K562 (cell line): ENCODE data around the gene VGF. TPM values are rescaled to one million over a fixed set of nuclear protein-coding genes. Genes with fewer than 3 reads are reported as not detected.
A peak's percentile ranks its signal among the peaks of the same experiment; 100 is the strongest.

Source experiments
- ATAC-seq: fragments of 200-7000 bp; cut with Tn5 transposase; 3 replicates; pipeline ENCODE4 v1.9.1; 2020; ENCODE audit warnings: moderate library complexity
- BruUV-seq: library from RNA; stranded (reverse); fragments of 400-500 nt; replicated peaks from 2 replicates; lab custom pipeline; 2021; lab: Mats Ljungman, UMichigan
- CTCF ChIA-PET: fragments of 300-600 bp; formaldehyde crosslinking; extraction: SDS; loops from one replicate; lab custom pipeline; 2021; ENCODE audit warnings: low intra/inter-chr PET ratio; lab: Yijun Ruan, JAX
- POLR2A ChIA-PET: fragments of 300-600, 350-650 bp; sonication (Branson Sonifier 250); formaldehyde crosslinking; extraction: SDS; loops from one replicate; lab custom pipeline; 2021; ENCODE audit warnings: antibody characterized with exemption, inconsistent platforms; lab: Yijun Ruan, JAX
- DNase-seq, 4 experiments: peaks; one replicate each; pipeline versions ENCODE4 v3.0.0 to v3.0.0-alpha.2; 2011 to 2018; ENCODE audit warnings: low spot score in 3 of 4, mixed read lengths in 3 of 4; ENCODE audit errors: extremely low read depth in 1 of 4
- FAIRE-seq: peaks from 2 replicates; lab custom pipeline; 2011; peaks lifted over from hg19 to GRCh38; lab: Jason Lieb, UNC
- H2AFZ ChIP-seq: 2 replicates; pipeline ENCODE4 v1.6.0; 2011; ENCODE audit warnings: low read depth, low read length, control low read depth, inconsistent platforms
- H3K27ac ChIP-seq: fragments of 200-600 bp; 3 replicates; pipeline ENCODE4 v1.8.0; 2011; ENCODE audit warnings: low read depth, mild to moderate bottlenecking, control low read depth, inconsistent platforms, low read length, moderate library complexity, mixed read lengths; ENCODE audit errors: extremely low read depth
- H3K27me3 ChIP-seq, 2 experiments: fragments of 300-600 bp in 1 of 2; 2 replicates in 1 of 2; 3 replicates in 1 of 2; pipeline versions ENCODE4 v1.6.0 to v1.8.0; 2011; ENCODE audit warnings: inconsistent platforms in 2 of 2, low read length in 2 of 2, mild to moderate bottlenecking in 1 of 2, mixed read lengths in 1 of 2, moderate library complexity in 1 of 2; ENCODE audit not compliant: control insufficient read depth in 2 of 2, insufficient read depth in 2 of 2
- H3K36me3 ChIP-seq: fragments of 300-600 bp; 3 replicates; pipeline ENCODE4 v1.8.0; 2011; ENCODE audit warnings: mild to moderate bottlenecking, low read length, inconsistent platforms; ENCODE audit not compliant: control insufficient read depth, insufficient read depth
- H3K4me1 ChIP-seq, 2 experiments: fragments of 200-600 bp in 1 of 2; replicated peaks in 1 of 2; 2 replicates in 1 of 2; 3 replicates in 1 of 2; pipeline versions ENCODE4 v1.5.1 to v1.8.0; 2011; ENCODE audit warnings: inconsistent platforms in 2 of 2, low read length in 2 of 2, mild to moderate bottlenecking in 1 of 2, mixed read lengths in 1 of 2, moderate library complexity in 1 of 2; ENCODE audit not compliant: control insufficient read depth in 2 of 2, insufficient read depth in 2 of 2
- H3K4me2 ChIP-seq: 2 replicates; pipeline ENCODE4 v1.6.1; 2011; ENCODE audit warnings: low read length, control low read depth, inconsistent platforms, mixed read lengths; ENCODE audit not compliant: insufficient read depth
- H3K4me3 ChIP-seq: fragments of 200-600 bp; sonication (generic), shearing (Covaris generic); 2 replicates; pipeline ENCODE4 v1.5.1; 2016; ENCODE audit warnings: control low read depth, inconsistent platforms
- H3K79me2 ChIP-seq: fragments of 200-600 bp; 3 replicates; pipeline ENCODE4 v1.8.0; 2011; ENCODE audit warnings: low read length, inconsistent platforms; ENCODE audit not compliant: control insufficient read depth, insufficient read depth
- H3K9ac ChIP-seq, 2 experiments: 2 replicates each; pipeline versions ENCODE4 v1.6.0 to v1.6.1; 2011; ENCODE audit warnings: low read depth in 2 of 2, low read length in 2 of 2, control low read depth in 1 of 2, inconsistent platforms in 1 of 2, mild to moderate bottlenecking in 1 of 2, mixed read lengths in 1 of 2; ENCODE audit not compliant: insufficient read depth in 1 of 2
- H3K9me1 ChIP-seq: one replicate; pipeline ENCODE4 v1.6.0; 2011; ENCODE audit warnings: inconsistent platforms, mild to moderate bottlenecking, low read length, moderate library complexity; ENCODE audit not compliant: control insufficient read depth, insufficient read depth
- H3K9me3 ChIP-seq: replicated peaks from 2 replicates; pipeline ENCODE4 v1.5.1; 2011; ENCODE audit warnings: low read depth, low read length, inconsistent platforms; ENCODE audit not compliant: control insufficient read depth, insufficient read depth
- H4K20me1 ChIP-seq: replicated peaks from 2 replicates; pipeline ENCODE4 v1.6.1; 2011; ENCODE audit warnings: low read length, inconsistent platforms, mixed read lengths; ENCODE audit not compliant: control insufficient read depth, insufficient read depth
- CTCF ChIP-seq, 3 experiments: IDR thresholded peaks in 2 of 3; conservative IDR thresholded peaks in 1 of 3; 2 replicates each; pipeline ENCODE4 v1.5.1; 2011 to 2012; ENCODE audit warnings: low read length in 3 of 3, mild to moderate bottlenecking in 3 of 3, control low read depth in 2 of 3, improper control_type of control experiment in 1 of 3, inconsistent platforms in 1 of 3, low read depth in 1 of 3, mixed read lengths in 1 of 3, moderate library complexity in 1 of 3; ENCODE audit not compliant: insufficient read depth in 2 of 3
- HEY1 ChIP-seq: fragments of 250-450 bp; sonication (Bioruptor Pico); IDR thresholded peaks from 2 replicates; pipeline ENCODE4 v1.5.0; 2020; ENCODE audit warnings: mild to moderate bottlenecking, moderate library complexity, borderline replicate concordance
- RAD21 ChIP-seq, 2 experiments: fragments of 250-450 bp in 1 of 2; fragments of 450-650 bp in 1 of 2; sonication (Bioruptor Pico) in 1 of 2; formaldehyde crosslinking in 1 of 2; IDR thresholded peaks in 1 of 2; conservative IDR thresholded peaks in 1 of 2; 2 replicates each; pipeline versions ENCODE4 v1.4.0 to v1.8.0; 2020 to 2022; ENCODE audit warnings: mild to moderate bottlenecking in 2 of 2, moderate library complexity in 1 of 2
- RBM15 ChIP-seq: fragments of 200-400 bp; formaldehyde crosslinking; IDR thresholded peaks from 2 replicates; pipeline ENCODE4 v1.6.1; 2018; ENCODE audit warnings: mild to moderate bottlenecking, low read length, moderate library complexity; ENCODE audit not compliant: insufficient read depth
- WGBS: fragments of 100-300 bp; shearing (Covaris generic); methylation state at CpG from one replicate; pipeline ENCODE4 v1.1.6; 2016; ENCODE audit warnings: low coverage, mixed read lengths; ENCODE audit not compliant: insufficient coverage; ENCODE audit errors: missing lambda C conversion rate; 5-methylcytosine and 5-hydroxymethylcytosine counted together
- in situ Hi-C: fragments of 300-500 bp; cut with MboI; formaldehyde crosslinking; loops from 4 replicates; pipeline ENCODE4 v1.15.0; 2018; ENCODE audit warnings: inconsistent platforms, mixed read lengths
- intact Hi-C: fragments of 100-400 bp; cut with micrococcal nuclease; formaldehyde crosslinking; loops from 2 replicates; pipeline ENCODE4 v1.14.2; 2022
- polyA plus RNA-seq, 8 experiments: library from polyadenylated mRNA; depleted of rRNA in 4 of 8; stranded (reverse) in 5 of 8; unstranded in 3 of 8; fragments of >200 nt; fragmentation: Nextera tagmentation in 2 of 8; fragmentation: Illumina TruSeq in 1 of 8; extraction: Ambion mirVana in 2 of 8; extraction: Trizol in 1 of 8; gene quantifications; 2 replicates each; pipeline versions ENCODE4 v1.2.1 to v1.2.3, GENCODE V29; 2011 to 2014; ENCODE audit warnings: inconsistent platforms in 1 of 8, missing spikeins in 1 of 8
- total RNA-seq, 7 experiments: library from RNA; depleted of rRNA in 6 of 7; stranded (reverse); fragments of >200 nt in 6 of 7; fragmentation: Illumina TruSeq in 2 of 7; extraction: Trizol in 2 of 7; gene quantifications; 2 replicates each; pipeline versions ENCODE4 v1.2.1 to v1.2.3, GENCODE V29; 2011 to 2021; ENCODE audit warnings: low replicate concordance in 1 of 7
- TF ChIP-seq, protein P1 (sequence below): IDR thresholded peaks from 2 replicates; pipeline ENCODE4 v1.6.1; 2016; ENCODE audit warnings: missing genetic modification characterization, missing compliant biosample characterization
- TF ChIP-seq, protein P2 (sequence below): fragments of 450-650 bp; IDR thresholded peaks from 2 replicates; pipeline ENCODE4 v1.7.1; 2018; ENCODE audit warnings: mild to moderate bottlenecking, low read depth; ENCODE audit not compliant: partially characterized antibody

Gene VGF
- total and polyA plus RNA-seq, 9 of the 15 experiments (the other 6 are each of a cell fraction or from before 2014, with no cell fraction given): 0.03 to 5.7 (median 0.34) TPM

GRCh38 chr7:101129603-101130117 lies 35.7 kb downstream of the VGF start:
- no peaks in the 10 kb centered on the region for H3K27me3 ChIP-seq
- no peak overlapping the region for H3K4me3 ChIP-seq
- no peak overlapping the region for H2AFZ ChIP-seq
- no peaks in the 10 kb centered on the region for H3K9me3 ChIP-seq
- no peaks in the 10 kb centered on the region for H3K79me2 ChIP-seq
- H3K9ac ChIP-seq: no peak overlapping the region
- no peaks in the 10 kb centered on the region for H3K9me1 ChIP-seq
- H4K20me1 ChIP-seq: no peaks in the 10 kb centered on the region
- TF ChIP-seq, protein P1, sequence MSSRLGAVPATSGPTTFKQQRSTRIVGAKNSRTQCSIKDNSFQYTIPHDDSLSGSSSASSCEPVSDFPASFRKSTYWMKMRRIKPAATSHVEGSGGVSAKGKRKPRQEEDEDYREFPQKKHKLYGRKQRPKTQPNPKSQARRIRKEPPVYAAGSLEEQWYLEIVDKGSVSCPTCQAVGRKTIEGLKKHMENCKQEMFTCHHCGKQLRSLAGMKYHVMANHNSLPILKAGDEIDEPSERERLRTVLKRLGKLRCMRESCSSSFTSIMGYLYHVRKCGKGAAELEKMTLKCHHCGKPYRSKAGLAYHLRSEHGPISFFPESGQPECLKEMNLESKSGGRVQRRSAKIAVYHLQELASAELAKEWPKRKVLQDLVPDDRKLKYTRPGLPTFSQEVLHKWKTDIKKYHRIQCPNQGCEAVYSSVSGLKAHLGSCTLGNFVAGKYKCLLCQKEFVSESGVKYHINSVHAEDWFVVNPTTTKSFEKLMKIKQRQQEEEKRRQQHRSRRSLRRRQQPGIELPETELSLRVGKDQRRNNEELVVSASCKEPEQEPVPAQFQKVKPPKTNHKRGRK: peak; percentile 77
- TF ChIP-seq HEY1 (CRISPR knock-in tag) (no peak), RAD21 (CRISPR knock-in tag; conservative IDR thresholded peaks at IDR 0.05 in 1 of 2, IDR thresholded peaks at IDR 0.05 in 1 of 2) (no peak), CTCF (IDR thresholded peaks at IDR 0.05 in 2 of 3, conservative IDR thresholded peaks at IDR 0.05 in 1 of 3; ENCODE audit: insufficient read depth in 2 of 3, low read depth in 1 of 3, low read length in 3 of 3) (no peak), RBM15 (no peak)
- TF ChIP-seq, protein P2, sequence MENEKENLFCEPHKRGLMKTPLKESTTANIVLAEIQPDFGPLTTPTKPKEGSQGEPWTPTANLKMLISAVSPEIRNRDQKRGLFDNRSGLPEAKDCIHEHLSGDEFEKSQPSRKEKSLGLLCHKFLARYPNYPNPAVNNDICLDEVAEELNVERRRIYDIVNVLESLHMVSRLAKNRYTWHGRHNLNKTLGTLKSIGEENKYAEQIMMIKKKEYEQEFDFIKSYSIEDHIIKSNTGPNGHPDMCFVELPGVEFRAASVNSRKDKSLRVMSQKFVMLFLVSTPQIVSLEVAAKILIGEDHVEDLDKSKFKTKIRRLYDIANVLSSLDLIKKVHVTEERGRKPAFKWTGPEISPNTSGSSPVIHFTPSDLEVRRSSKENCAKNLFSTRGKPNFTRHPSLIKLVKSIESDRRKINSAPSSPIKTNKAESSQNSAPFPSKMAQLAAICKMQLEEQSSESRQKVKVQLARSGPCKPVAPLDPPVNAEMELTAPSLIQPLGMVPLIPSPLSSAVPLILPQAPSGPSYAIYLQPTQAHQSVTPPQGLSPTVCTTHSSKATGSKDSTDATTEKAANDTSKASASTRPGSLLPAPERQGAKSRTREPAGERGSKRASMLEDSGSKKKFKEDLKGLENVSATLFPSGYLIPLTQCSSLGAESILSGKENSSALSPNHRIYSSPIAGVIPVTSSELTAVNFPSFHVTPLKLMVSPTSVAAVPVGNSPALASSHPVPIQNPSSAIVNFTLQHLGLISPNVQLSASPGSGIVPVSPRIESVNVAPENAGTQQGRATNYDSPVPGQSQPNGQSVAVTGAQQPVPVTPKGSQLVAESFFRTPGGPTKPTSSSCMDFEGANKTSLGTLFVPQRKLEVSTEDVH: no peak
- ChIA-PET CTCF (interaction anchor here (0.8 kb wide), 1 partner anchor 45 kb away, joined by 3 read pairs; no protein-coding TSS in a partner anchor), POLR2A (interaction anchor here (0.6 kb wide), 1 partner anchor 781 kb away, joined by 3 read pairs; no protein-coding TSS in a partner anchor)
- FAIRE-seq (no peak), DNase-seq (no peak), ATAC-seq (no peak)
- no TSS peak for BruUV-seq
- 56% methylated on average over 3 of the region's 3 CpGs for WGBS
- no peak overlapping the region for H3K27ac ChIP-seq
- H3K36me3 ChIP-seq: no peaks in the 10 kb centered on the region
- H3K4me2 ChIP-seq: no peak overlapping the region
- intact Hi-C loops: no loop called here
- H3K4me1 ChIP-seq: peaks cover 23 to 33% of the 10 kb centered on the region in 2 experiments
- in situ Hi-C loops: no loop called here
